ENCODE data around the gene BTBD8. TPM values are rescaled to one million over a fixed set of nuclear protein-coding genes. Genes with fewer than 3 reads are reported as not detected.

BTBD8 gene
- total and polyA plus RNA-seq, 2 experiments from 2014 or later = 2.9 to 4.1 TPM

DNA sequence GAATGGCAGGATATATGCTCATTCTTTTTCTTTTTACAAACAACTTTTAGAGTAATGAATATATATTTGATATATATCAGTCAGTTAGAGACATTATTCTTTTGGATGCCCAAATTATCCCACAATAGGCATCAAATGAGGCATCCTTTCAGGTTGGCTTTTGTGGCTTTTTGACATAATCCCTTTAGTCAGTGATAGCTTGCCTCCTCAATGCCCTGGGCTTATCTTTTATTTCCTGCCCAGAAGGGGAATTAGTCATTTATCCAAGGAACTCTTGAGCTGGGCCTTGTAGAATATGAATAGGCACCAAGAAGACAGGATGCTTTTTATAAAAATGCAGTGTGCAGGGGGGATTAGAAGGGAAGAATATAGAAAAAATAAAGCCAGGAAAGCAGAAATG, 28.2 kb upstream of the BTBD8 start:
- H4K20me1 ChIP-seq (replicated peaks; ENCODE audit: insufficient read depth) = no peaks in the 10 kb centered on the region
- ATAC-seq (no peak), DNase-seq (ENCODE audit: low spot score) (no peak)
- Mint-ChIP-seq H3K27ac (no peak overlapping the region), H3K27me3 (ENCODE audit: insufficient read depth, low read depth, poor library complexity) (peaks cover 1% of the 10 kb centered on the region), H3K36me3 (ENCODE audit: low read depth) (no peaks in the 10 kb centered on the region), H3K4me1 (no peaks in the 10 kb centered on the region), H3K9me3 (no peaks in the 10 kb centered on the region), H3K4me3 (no peak overlapping the region)
- no peak overlapping the region for H3K4me2 ChIP-seq
- H3K27ac ChIP-seq (ENCODE audit: low read depth) = no peak overlapping the region
- TF ChIP-seq ETS1 (IDR thresholded peaks at IDR 0.05) = no peak
- no peak for TF ChIP-seq NANOG (IDR thresholded peaks at IDR 0.05; ENCODE audit: borderline replicate concordance)
- no peak for TF ChIP-seq CTCF (conservative IDR thresholded peaks at IDR 0.05; ENCODE audit: low read depth in 2 of 2)
- no peak for TF ChIP-seq JUNB (IDR thresholded peaks at IDR 0.05; ENCODE audit: unreplicated experiment)
- TF ChIP-seq REST (IDR thresholded peaks at IDR 0.05; ENCODE audit: unreplicated experiment) = no peak
- no peak for TF ChIP-seq STAT1 (IDR thresholded peaks at IDR 0.05; ENCODE audit: unreplicated experiment)
- TF ChIP-seq, protein P1, sequence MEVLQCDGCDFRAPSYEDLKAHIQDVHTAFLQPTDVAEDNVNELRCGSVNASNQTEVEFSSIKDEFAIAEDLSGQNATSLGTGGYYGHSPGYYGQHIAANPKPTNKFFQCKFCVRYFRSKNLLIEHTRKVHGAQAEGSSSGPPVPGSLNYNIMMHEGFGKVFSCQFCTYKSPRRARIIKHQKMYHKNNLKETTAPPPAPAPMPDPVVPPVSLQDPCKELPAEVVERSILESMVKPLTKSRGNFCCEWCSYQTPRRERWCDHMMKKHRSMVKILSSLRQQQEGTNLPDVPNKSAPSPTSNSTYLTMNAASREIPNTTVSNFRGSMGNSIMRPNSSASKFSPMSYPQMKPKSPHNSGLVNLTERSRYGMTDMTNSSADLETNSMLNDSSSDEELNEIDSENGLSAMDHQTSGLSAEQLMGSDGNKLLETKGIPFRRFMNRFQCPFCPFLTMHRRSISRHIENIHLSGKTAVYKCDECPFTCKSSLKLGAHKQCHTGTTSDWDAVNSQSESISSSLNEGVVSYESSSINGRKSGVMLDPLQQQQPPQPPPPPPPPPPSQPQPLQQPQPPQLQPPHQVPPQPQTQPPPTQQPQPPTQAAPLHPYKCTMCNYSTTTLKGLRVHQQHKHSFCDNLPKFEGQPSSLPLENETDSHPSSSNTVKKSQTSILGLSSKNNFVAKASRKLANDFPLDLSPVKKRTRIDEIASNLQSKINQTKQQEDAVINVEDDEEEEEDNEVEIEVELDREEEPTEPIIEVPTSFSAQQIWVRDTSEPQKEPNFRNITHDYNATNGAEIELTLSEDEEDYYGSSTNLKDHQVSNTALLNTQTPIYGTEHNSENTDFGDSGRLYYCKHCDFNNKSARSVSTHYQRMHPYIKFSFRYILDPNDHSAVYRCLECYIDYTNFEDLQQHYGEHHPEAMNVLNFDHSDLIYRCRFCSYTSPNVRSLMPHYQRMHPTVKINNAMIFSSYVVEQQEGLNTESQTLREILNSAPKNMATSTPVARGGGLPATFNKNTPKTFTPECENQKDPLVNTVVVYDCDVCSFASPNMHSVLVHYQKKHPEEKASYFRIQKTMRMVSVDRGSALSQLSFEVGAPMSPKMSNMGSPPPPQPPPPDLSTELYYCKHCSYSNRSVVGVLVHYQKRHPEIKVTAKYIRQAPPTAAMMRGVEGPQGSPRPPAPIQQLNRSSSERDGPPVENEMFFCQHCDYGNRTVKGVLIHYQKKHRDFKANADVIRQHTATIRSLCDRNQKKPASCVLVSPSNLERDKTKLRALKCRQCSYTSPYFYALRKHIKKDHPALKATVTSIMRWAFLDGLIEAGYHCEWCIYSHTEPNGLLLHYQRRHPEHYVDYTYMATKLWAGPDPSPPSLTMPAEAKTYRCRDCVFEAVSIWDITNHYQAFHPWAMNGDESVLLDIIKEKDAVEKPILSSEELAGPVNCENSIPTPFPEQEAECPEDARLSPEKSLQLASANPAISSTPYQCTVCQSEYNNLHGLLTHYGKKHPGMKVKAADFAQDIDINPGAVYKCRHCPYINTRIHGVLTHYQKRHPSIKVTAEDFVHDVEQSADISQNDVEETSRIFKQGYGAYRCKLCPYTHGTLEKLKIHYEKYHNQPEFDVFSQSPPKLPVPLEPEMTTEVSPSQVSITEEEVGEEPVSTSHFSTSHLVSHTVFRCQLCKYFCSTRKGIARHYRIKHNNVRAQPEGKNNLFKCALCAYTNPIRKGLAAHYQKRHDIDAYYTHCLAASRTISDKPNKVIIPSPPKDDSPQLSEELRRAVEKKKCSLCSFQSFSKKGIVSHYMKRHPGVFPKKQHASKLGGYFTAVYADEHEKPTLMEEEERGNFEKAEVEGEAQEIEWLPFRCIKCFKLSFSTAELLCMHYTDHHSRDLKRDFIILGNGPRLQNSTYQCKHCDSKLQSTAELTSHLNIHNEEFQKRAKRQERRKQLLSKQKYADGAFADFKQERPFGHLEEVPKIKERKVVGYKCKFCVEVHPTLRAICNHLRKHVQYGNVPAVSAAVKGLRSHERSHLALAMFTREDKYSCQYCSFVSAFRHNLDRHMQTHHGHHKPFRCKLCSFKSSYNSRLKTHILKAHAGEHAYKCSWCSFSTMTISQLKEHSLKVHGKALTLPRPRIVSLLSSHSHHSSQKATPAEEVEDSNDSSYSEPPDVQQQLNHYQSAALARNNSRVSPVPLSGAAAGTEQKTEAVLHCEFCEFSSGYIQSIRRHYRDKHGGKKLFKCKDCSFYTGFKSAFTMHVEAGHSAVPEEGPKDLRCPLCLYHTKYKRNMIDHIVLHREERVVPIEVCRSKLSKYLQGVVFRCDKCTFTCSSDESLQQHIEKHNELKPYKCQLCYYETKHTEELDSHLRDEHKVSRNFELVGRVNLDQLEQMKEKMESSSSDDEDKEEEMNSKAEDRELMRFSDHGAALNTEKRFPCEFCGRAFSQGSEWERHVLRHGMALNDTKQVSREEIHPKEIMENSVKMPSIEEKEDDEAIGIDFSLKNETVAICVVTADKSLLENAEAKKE (CRISPR knock-in tag; IDR thresholded peaks at IDR 0.05) = no peak
- no peaks in the 10 kb centered on the region for H3K9me2 ChIP-seq (ENCODE audit: insufficient read depth)
- H2AFZ ChIP-seq = no peak overlapping the region
- H3K4me1 ChIP-seq (ENCODE audit: insufficient read depth) = no peaks in the 10 kb centered on the region
- no peaks in the 10 kb centered on the region for H3F3A ChIP-seq (replicated peaks; ENCODE audit: low read depth)
- no peaks in the 10 kb centered on the region for H3K27me3 ChIP-seq (ENCODE audit: insufficient read depth)
- no peaks in the 10 kb centered on the region for H3K79me2 ChIP-seq (replicated peaks; ENCODE audit: insufficient read depth)
- H3K36me3 ChIP-seq (ENCODE audit: insufficient read depth) = no peaks in the 10 kb centered on the region
- no peak overlapping the region for H3K4me3 ChIP-seq
